ENCODE results near the gene TMEM247. TPM values are rescaled to one million over a fixed set of nuclear protein-coding genes. Genes with fewer than 3 reads are reported as not detected.

The TMEM247 gene
- total RNA-seq, 3 donors from 2014 or later (not counting 1 experiment from before 2014, with no cell fraction given): not detected

GRCh38 chr2:46435796-46436360 lies 43.5 kb upstream of the TMEM247 start:
- Mint-ChIP-seq H3K27ac (no peak overlapping the region), H3K9me3 (no peaks in the 10 kb centered on the region), H3K4me3 (no peak overlapping the region), H3K27me3 (ENCODE audit: low read depth in 2 of 2) (peaks cover 28 to 50% of the 10 kb centered on the region in 2 donors), H3K4me1 (peaks cover 56 to 60% of the 10 kb centered on the region in 2 donors), H3K36me3 (no peaks in the 10 kb centered on the region)
- Histone ChIP-seq H3K27me3 (ENCODE audit: control insufficient read depth, insufficient read depth, low read length) (peaks cover 11% of the 10 kb centered on the region), H3K27ac (ENCODE audit: low read length) (no peak overlapping the region), H3K9me3 (ENCODE audit: control insufficient read depth, insufficient read depth, low read length) (no peaks in the 10 kb centered on the region), H3K36me3 (ENCODE audit: control insufficient read depth, insufficient read depth, low read length) (no peaks in the 10 kb centered on the region), H3K4me3 (ENCODE audit: low read length) (no peak overlapping the region), H3K4me1 (ENCODE audit: control insufficient read depth, insufficient read depth, low read length) (peaks cover 27% of the 10 kb centered on the region)
- intact Hi-C loops (cut with micrococcal nuclease): no loop called here
- DNase-seq (no peak), ATAC-seq (no peak)
- no peak for TF ChIP-seq CTCF (IDR thresholded peaks at IDR 0.05)
- 83% methylated on average over 3 of the region's 4 CpGs for WGBS (ENCODE audit: insufficient coverage)

DNA sequence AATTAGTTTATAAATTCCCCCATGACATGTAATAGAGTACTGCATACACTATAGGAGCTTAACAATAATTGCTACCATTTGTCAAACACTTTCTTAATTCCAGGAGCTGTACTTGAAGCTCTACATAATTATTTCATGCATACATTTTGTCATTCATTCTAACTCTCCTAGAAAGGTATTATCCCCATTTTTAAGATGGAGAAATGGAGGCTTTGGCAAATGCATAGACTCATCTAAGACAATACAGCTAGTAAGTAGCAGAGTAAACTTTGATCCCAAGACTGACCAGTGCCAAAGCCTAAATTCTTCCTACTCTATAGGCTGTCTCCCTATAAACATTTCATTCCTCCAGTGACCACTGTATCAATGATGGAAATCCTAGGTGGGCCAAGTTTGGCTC lies 42.6 kb upstream of the TMEM247 start:
- DNase-seq (no peak), ATAC-seq (no peak)
- H3K27me3 Mint-ChIP-seq (ENCODE audit: low read depth in 2 of 2): peaks cover 25 to 50% of the 10 kb centered on the region in 2 donors
- H3K27ac Mint-ChIP-seq: no peak overlapping the region
- peak overlapping the region; percentile 1 for H3K4me3 Mint-ChIP-seq
- H3K36me3 ChIP-seq (ENCODE audit: control insufficient read depth, insufficient read depth, low read length): no peaks in the 10 kb centered on the region
- H3K27me3 ChIP-seq (ENCODE audit: control insufficient read depth, insufficient read depth, low read length): peaks cover 11% of the 10 kb centered on the region
- no peak for TF ChIP-seq CTCF (IDR thresholded peaks at IDR 0.05)
- H3K27ac ChIP-seq (ENCODE audit: low read length): no peak overlapping the region
- peaks cover 23% of the 10 kb centered on the region for H3K4me1 ChIP-seq (ENCODE audit: control insufficient read depth, insufficient read depth, low read length)
- no peaks in the 10 kb centered on the region for H3K36me3 Mint-ChIP-seq
- peaks cover 52 to 55% of the 10 kb centered on the region in 2 donors for H3K4me1 Mint-ChIP-seq
- no peaks in the 10 kb centered on the region for H3K9me3 Mint-ChIP-seq
- no peak overlapping the region for H3K4me3 ChIP-seq (ENCODE audit: low read length)
- intact Hi-C loops (cut with micrococcal nuclease): no loop called here
- no peaks in the 10 kb centered on the region for H3K9me3 ChIP-seq (ENCODE audit: control insufficient read depth, insufficient read depth, low read length)

GRCh38 chr2:46438102-46438501 lies 41.3 kb upstream of the TMEM247 start:
- TF ChIP-seq CTCF (IDR thresholded peaks at IDR 0.05): no peak
- ATAC-seq (no peak), DNase-seq (no peak)
- peaks cover 23% of the 10 kb centered on the region for H3K4me1 ChIP-seq (ENCODE audit: control insufficient read depth, insufficient read depth, low read length)
- no peaks in the 10 kb centered on the region for H3K9me3 Mint-ChIP-seq
- H3K4me3 Mint-ChIP-seq: no peak overlapping the region
- peaks cover 11% of the 10 kb centered on the region for H3K27me3 ChIP-seq (ENCODE audit: control insufficient read depth, insufficient read depth, low read length)
- intact Hi-C loops (cut with micrococcal nuclease): no loop called here
- peak overlapping the region in 1 of 2 donors; percentile 79 for H3K27ac Mint-ChIP-seq
- no peaks in the 10 kb centered on the region for H3K36me3 ChIP-seq (ENCODE audit: control insufficient read depth, insufficient read depth, low read length)
- no peaks in the 10 kb centered on the region for H3K9me3 ChIP-seq (ENCODE audit: control insufficient read depth, insufficient read depth, low read length)
- peaks cover 55 to 58% of the 10 kb centered on the region in 2 donors for H3K4me1 Mint-ChIP-seq
- H3K4me3 ChIP-seq (ENCODE audit: low read length): no peak overlapping the region
- peaks cover 20 to 43% of the 10 kb centered on the region in 2 donors for H3K27me3 Mint-ChIP-seq (ENCODE audit: low read depth in 2 of 2)
- WGBS (ENCODE audit: insufficient coverage): no CpG with 5 or more reads among the region's 1 CpG
- no peak overlapping the region for H3K27ac ChIP-seq (ENCODE audit: low read length)
- no peaks in the 10 kb centered on the region for H3K36me3 Mint-ChIP-seq

- H3K27me3 ChIP-seq (ENCODE audit: control insufficient read depth, insufficient read depth, low read length): peaks cover 11% of the 10 kb centered on the region
- DNase-seq (no peak), ATAC-seq (peak in 1 of 3 donors; percentile 23)
- Mint-ChIP-seq H3K27ac (peak overlapping the region; percentile 75 to 79), H3K36me3 (no peaks in the 10 kb centered on the region), H3K4me3 (peak overlapping the region; percentile 73), H3K27me3 (ENCODE audit: low read depth in 2 of 2) (peaks cover 18 to 36% of the 10 kb centered on the region in 2 donors), H3K4me1 (peaks cover 62 to 63% of the 10 kb centered on the region in 2 donors), H3K9me3 (no peaks in the 10 kb centered on the region)
- 76% methylated on average over 2 of the region's 2 CpGs for WGBS (ENCODE audit: insufficient coverage)
- peaks cover 23% of the 10 kb centered on the region for H3K4me1 ChIP-seq (ENCODE audit: control insufficient read depth, insufficient read depth, low read length)
- no peak overlapping the region for H3K27ac ChIP-seq (ENCODE audit: low read length)
- no peak overlapping the region for H3K4me3 ChIP-seq (ENCODE audit: low read length)
- H3K9me3 ChIP-seq (ENCODE audit: control insufficient read depth, insufficient read depth, low read length): no peaks in the 10 kb centered on the region
- TF ChIP-seq CTCF (IDR thresholded peaks at IDR 0.05): no peak
- H3K36me3 ChIP-seq (ENCODE audit: control insufficient read depth, insufficient read depth, low read length): no peaks in the 10 kb centered on the region
- intact Hi-C loops (cut with micrococcal nuclease): loop anchor here (1.0 kb wide), 1 partner anchor 68 kb away; no protein-coding TSS in a partner anchor
Observed at GRCh38 chr2:46438794-46439193, 40.6 kb upstream of the TMEM247 start.
